PC-9 (cell line): ENCODE results near the gene KCNMB2.

Experiments
- CTCF ChIP-seq: fragments of 200-600 bp; sonication (generic); conservative IDR thresholded peaks from 2 replicates; pipeline ENCODE4 v1.6.1; 2017; ENCODE audit warnings: mixed run types, antibody characterized with exemption, mild to moderate bottlenecking, moderate library complexity
- EZH2 ChIP-seq: fragments of 200-600 bp; sonication (generic); IDR thresholded peaks from 2 replicates; pipeline ENCODE4 v1.8.0; 2017; ENCODE audit warnings: antibody characterized with exemption, low read depth

DNA sequence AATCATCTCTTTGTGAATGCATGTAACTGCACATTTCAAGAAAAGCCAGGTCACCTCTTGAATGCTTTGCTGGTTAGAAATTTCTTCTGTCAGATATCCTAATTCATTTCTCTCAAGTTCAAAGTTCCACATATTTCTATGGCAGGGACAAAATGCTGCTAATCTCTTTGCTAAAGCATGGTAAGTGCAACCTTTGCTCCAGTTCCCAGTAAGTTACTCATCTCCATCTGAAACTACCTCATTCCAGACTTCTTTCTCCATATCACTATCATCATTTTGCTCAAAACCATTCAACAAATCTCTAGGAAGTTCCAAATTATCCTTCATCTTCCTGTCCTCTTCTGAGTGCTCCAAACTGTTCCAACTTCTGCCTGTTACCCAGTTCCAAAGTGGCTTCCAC is 304.8 kb downstream of the KCNMB2 start:
- TF ChIP-seq CTCF (no peak), EZH2 (no peak)
